ENCODE results near the gene STAT4.

DNA sequence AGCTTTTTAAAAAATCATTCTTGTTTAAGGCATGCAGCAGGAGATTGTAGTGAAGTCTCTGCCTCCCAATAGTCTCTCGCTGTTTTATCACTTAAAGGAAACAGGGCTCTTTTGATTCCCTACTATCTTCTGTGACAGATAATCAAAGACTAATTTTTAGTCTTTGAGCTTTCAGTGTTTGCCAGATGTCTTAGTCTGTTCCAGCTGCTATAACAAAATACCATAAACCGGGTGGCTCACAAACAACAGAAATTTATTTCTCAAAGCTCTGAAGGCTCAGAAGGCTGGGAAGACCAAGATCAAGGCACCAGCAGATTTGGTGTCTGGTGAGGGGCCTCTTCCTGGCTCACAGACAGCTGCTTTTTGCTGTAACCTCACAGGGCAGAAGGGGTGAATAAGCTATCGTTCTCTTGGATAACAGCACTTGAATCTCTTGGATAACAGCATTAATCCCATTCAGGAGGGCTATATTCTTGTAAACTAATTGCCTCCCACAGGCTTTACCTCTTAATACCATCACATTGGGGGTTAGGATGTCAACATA, 37.8 kb upstream of the STAT4 start:
- no peak for TF ChIP-seq POLR2A (IDR thresholded peaks at IDR 0.05; ENCODE audit: low read depth, low read length)
- no peak for TF ChIP-seq TAF1 (IDR thresholded peaks at IDR 0.05; ENCODE audit: borderline replicate concordance, low read depth, low read length)
- no peak for TF ChIP-seq POLR2AphosphoS5 (IDR thresholded peaks at IDR 0.05; ENCODE audit: low read depth, low read length)
